ENCODE data around the gene AMER3.

Gene AMER3

GRCh38 chr2:130785466-130786055 lies 30.2 kb downstream of the AMER3 start:
- DNase-seq, result no peak

- DNase-seq, result no peak
Measured at GRCh38 chr2:130786076-130786475, 30.7 kb downstream of the AMER3 start.

- no peak for DNase-seq
Measured at GRCh38 chr2:130787841-130788240, 32.5 kb downstream of the AMER3 start.

- DNase-seq, result no peak
Measured at GRCh38 chr2:130790312-130790711, 35.0 kb downstream of the AMER3 start.

GRCh38 chr2:130790804-130791616 lies 35.7 kb downstream of the AMER3 start:
- no peak for DNase-seq

- peak; percentile 54 for DNase-seq
Measured at GRCh38 chr2:130791617-130791939, 36.2 kb downstream of the AMER3 start.

GRCh38 chr2:130795431-130795830 lies 40.1 kb downstream of the AMER3 start:
- no peak for DNase-seq

GRCh38 chr2:130796290-130796689 lies 41.0 kb downstream of the AMER3 start:
- DNase-seq, result no peak

- DNase-seq, result peak; percentile 73
Measured at GRCh38 chr2:130797493-130798435, 42.4 kb downstream of the AMER3 start.

GRCh38 chr2:130798472-130799218 lies 43.3 kb downstream of the AMER3 start:
- peak; percentile 64 for DNase-seq

- DNase-seq, result no peak
Measured at GRCh38 chr2:130799295-130799694, 44.0 kb downstream of the AMER3 start.

GRCh38 chr2:130805613-130806012 lies 50.3 kb downstream of the AMER3 start:
- no peak for DNase-seq

GRCh38 chr2:130806370-130806769 lies 51.0 kb downstream of the AMER3 start:
- no peak for DNase-seq

GRCh38 chr2:130807659-130808385 lies 52.5 kb downstream of the AMER3 start:
- DNase-seq, result peak; percentile 69

GRCh38 chr2:130808482-130809268 lies 53.3 kb downstream of the AMER3 start:
- DNase-seq, result no peak

- no peak for DNase-seq
Measured at GRCh38 chr2:130810490-130810889, 55.1 kb downstream of the AMER3 start.

GRCh38 chr2:130813722-130814121 lies 58.4 kb downstream of the AMER3 start:
- DNase-seq, result no peak

- no peak for DNase-seq
Measured at GRCh38 chr2:130814931-130815680, 59.8 kb downstream of the AMER3 start.

Data from NCI-H2029 (cell line).